HG02678 (cell line): ENCODE measurements around the gene PKNOX2.

Source experiments
- ATAC-seq: cut with Tn5 transposase; IDR thresholded peaks from one replicate; pipeline ENCODE4 v1.9.1; 2021; ENCODE audit warnings: mild to moderate bottlenecking, moderate library complexity; ENCODE audit not compliant: unreplicated experiment

The PKNOX2 gene

DNA sequence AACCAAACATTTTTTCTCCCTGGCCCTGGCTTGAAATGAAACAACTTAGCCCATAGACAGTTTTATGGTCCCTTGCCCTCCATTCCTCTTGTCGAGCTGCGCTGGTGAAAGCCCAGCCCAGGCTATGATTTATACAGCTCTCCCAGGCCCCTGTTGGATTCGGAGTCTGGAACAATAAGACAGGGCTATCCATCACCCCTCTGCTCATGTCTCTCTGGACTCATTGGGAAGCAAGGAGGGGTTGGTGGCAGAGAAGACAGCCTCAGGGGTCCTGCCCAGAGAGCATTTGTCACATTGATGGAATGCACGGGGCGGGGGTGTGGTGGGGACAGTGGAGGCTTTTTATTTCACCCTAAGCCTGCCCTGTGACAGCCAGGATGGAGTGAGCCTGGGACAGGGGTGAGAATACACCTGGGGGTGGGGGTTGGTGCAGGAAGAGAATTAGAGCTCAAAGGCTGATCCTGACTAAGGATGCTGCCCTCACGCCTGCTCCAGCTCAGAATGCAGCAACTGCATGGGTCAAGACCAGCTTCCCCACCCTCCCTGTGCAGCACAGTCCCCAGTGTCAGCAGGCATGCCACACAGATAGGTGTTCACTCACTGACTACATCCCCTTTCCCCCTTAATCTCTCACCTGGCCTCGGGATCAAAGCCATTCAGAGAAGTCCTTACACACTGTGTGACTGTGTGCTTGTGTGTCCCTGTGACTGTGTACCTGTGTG is 10.0 kb upstream of the PKNOX2 start:
- ATAC-seq = no peak

DNA sequence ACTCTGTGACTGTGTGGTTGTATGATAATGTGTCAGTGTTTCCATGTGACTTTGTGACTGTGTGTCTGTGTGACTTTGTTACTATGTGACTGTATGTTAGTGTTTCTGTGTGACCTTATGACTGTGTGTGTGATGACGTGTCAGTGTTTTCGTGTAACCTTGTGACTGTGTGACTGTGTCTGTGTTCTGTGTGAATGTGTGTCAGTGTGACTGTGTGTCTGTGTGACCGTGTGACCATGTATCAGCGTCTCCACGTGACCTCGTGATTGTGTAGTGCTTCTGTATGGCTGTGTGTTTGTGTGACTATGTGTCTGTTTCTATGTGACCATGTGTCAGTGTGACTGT is 9.5 kb upstream of the PKNOX2 start:
- ATAC-seq = no peak

DNA sequence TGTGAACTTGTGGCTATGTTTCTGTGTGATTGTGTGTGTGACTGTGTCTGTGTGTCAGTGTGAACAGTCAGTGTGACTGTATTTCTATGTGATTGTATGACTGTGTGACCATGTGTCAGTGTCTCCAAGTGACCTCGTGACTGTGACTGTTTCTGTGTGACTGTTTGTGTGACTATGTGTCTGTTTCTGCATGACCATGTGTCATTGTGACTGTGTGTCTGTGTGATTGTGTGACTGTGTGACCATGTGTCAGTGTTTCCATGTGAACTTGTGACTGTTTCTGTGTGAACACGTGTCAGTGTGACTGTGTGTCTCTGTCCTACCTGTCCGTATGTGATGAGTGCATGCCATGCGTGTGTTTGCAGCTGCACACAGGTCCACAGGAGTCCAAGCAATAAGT is 8.8 kb upstream of the PKNOX2 start:
- no peak for ATAC-seq

GRCh38 chr11:125156346-125157117 is 8.0 kb upstream of the PKNOX2 start:
- ATAC-seq = no peak

DNA sequence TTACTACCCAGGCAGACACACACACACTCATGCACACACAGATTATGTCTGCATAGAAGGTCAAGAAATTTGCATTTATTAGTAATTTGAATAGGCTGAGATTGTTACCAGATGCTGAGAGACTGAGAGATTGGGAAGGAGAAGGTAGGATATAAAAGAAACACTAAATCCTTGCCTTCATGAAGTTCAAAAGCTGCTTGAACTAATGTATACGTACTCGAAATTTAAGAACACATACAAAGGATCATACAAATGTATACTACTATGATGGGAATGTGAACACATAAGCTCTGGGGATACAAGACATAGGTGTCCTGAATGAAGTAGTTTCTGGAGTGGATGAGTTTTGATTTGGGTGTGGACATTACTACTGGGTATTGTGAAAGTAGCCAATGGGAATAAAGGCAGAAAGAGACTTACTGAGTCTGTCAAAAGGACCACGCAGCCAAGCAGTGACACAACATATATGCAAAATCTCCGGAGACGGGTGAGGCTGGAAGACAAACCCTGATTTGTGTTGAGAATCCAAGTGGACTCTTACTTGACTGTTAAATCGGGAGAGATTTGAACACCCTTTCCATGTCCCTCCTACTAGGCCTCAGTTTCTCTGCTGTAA is 7.3 kb upstream of the PKNOX2 start:
- no peak for ATAC-seq

GRCh38 chr11:125157953-125158680 is 6.4 kb upstream of the PKNOX2 start:
- no peak for ATAC-seq

DNA sequence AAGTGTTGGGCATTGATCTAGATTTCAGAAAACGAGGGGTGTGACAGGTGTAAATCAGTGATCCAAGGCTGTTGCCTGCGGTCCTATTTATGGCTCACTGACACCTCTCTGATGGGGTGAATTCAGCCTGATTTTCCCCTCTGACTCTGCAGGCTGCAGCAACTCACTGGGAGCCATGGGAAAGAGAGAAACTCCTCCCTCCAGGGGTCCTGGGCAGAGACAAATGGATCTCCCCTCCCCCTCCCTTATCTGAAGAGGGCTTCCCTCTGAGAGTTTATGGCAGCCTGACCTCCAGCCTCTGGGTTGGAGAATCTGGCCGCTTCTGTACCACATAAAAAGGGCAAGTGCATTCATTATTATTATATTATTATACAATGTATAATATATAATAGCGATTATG is 1.8 kb upstream of the PKNOX2 start:
- ATAC-seq = no peak

- no peak for ATAC-seq
Measured at GRCh38 chr11:125163431-125164063, 1.0 kb upstream of the PKNOX2 start.

- ATAC-seq = no peak
Measured at GRCh38 chr11:125164091-125164421, 495 bp upstream of the PKNOX2 start.

GRCh38 chr11:125165111-125165842 is 726 bp downstream of the PKNOX2 start:
- ATAC-seq = peak; percentile 27

DNA sequence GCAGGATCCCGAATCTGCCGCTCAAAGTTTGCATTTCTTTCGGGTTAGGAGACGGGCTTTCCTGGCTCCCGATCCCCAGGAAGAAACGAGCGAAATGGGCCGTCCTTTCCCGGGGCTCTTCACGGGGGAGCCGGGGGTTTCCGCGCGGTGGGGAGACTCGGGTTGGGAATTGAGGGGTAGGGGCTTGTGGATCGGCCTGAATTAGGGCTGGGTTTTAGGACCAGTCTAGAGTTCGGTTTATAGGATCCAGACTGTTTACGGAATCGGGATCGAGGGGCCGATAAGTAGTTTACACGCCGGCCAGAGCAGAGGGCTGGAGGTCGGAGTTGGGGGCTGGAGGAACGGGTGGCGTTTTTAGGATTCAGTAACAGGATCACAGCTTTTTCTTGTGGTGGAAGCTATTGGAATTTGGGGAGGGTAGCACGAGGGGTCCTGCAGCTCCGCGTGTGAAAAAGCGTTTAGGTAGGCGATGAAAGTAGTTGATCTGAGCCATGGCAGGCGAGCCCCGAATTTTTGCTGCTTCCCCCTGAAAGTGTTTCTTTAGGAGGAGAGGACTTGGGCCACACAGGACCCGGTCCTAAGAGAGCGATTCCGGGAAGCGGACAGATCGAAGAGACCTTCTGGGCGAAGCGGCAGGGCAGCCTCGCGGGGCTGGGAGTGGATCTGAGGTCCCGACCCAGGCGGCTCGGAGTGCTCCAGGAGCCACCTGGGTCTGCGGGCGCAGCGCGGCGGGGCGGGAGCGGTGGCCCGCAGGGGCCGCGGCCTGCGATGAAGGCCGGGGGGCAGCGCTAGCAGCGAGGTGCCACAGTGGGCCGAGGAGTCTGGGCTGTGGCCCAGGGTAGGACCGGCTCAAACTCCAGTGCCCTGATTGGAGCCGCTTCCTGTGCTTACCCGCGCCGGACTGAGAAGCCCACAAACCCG is 1.6 kb downstream of the PKNOX2 start:
- ATAC-seq = no peak

DNA sequence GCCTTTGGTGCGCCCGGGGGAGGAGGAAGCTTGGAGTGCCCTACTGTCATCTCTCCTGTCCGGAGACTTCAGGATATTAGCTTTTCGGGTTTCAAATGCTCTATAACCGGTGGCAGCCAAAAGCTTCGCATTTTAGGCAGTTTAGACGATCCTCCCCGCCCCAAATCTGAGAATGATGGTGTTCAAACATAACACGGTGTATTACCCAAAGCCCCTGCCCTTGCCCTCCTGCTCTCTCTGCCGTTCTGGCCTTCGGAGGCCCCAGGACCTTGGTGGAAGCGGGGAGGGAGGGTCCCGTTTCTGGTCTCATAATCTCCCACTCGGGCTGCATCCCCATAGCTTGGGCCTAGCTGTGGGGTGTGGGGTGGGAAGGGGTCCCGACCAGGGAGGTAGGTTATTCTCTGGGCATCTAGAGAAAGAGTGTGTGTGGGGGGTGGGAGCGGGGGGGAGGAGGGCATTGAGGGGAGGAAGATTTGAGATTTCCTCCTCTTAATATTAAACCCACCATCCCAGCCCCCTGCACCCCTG is 2.3 kb downstream of the PKNOX2 start:
- ATAC-seq = no peak

- ATAC-seq = no peak
Measured at GRCh38 chr11:125167292-125167953, 2.9 kb downstream of the PKNOX2 start.

GRCh38 chr11:125167954-125168835 is 3.6 kb downstream of the PKNOX2 start:
- no peak for ATAC-seq

DNA sequence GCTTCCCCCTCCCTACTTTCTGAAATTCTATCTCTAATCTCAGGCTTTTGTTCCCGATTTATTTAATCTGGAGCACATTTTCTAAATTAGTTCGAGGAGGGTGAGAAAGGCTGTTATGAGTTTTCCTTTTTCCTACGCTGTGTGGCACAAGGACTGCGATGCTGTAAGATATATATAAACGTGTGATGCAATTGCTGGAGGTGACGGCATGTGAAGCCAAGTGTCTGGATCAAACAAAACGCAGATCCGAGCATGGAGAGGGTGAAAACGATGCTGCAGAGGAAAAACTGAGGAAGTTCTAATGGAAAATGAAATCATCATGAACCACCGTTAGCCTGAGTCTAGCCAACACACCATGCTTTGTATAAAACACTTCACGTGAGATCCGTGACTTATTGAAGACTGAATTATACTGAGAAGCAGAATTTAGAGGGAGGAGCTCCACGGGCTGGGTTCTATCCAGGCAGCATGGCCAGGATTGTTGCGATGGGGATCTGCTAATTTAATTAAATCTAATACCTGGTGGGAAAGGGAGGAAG is 4.4 kb downstream of the PKNOX2 start:
- ATAC-seq = no peak

GRCh38 chr11:125170001-125170509 is 5.5 kb downstream of the PKNOX2 start:
- ATAC-seq = no peak

DNA sequence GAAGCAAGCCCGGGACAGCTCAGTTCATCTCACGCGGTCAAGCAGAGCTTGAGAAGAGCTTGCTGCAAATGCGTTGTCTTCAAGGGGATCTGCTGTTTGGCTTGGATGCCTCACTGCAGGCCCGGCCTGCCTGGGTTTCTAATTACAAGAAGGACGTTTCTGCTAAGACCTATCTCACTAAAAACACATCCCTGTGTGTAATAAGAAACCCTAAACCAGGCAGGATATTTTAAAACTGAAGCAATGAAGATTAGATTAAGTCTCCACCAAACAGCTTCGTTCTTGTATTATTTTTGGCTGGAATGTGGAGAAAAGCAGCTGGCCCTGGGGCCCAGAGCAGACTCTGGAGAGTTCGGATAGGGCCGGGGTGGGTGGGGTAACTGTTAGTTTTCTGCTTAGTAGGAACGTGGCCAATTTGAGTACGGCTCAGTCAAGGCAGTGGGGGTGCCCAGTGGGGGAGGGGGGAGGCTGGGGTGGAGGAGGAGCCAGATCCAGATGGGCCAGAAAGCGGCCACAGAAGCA is 6.0 kb downstream of the PKNOX2 start:
- no peak for ATAC-seq
